ENCODE data around the gene CSN3.

CSN3 gene

GRCh38 chr4:70297576-70297975 lies 55.2 kb downstream of the CSN3 start:
- no peak for DNase-seq (ENCODE audit: low spot score)

- no peak for DNase-seq (ENCODE audit: low spot score)
Measured at GRCh38 chr4:70298051-70298450, 55.7 kb downstream of the CSN3 start.

- no peak for DNase-seq (ENCODE audit: low spot score)
Measured at GRCh38 chr4:70299643-70300042, 57.2 kb downstream of the CSN3 start.

GRCh38 chr4:70300215-70300614 lies 57.8 kb downstream of the CSN3 start:
- DNase-seq (ENCODE audit: low spot score), result no peak
